Measurements from ENCODE around the gene PEMT. TPM values are rescaled to one million over a fixed set of nuclear protein-coding genes. Genes with fewer than 3 reads are reported as not detected.

PEMT gene
- total and polyA plus RNA-seq, 9 of the 15 experiments (the other 6 are each of a cell fraction or from before 2014, with no cell fraction given): 1.4 to 36.4 (median 13.6) TPM

GRCh38 chr17:17562146-17562511, 29.4 kb downstream of the PEMT start:
- Histone ChIP-seq H3K4me1 (replicated peaks in 1 of 2; ENCODE audit: control insufficient read depth in 2 of 2, insufficient read depth in 2 of 2, low read length in 2 of 2) (peaks cover 0 to 4% of the 10 kb centered on the region in 2 experiments; a peak in 1 of 5 replicates), H3K36me3 (ENCODE audit: control insufficient read depth, insufficient read depth, low read length) (no peaks in the 10 kb centered on the region), H3K9me3 (replicated peaks; ENCODE audit: control insufficient read depth, insufficient read depth, low read depth, low read length) (no peaks in the 10 kb centered on the region), H3K79me2 (ENCODE audit: control insufficient read depth, insufficient read depth, low read length) (no peaks in the 10 kb centered on the region), H3K4me3 (no peak overlapping the region), H3K9me1 (ENCODE audit: control insufficient read depth, insufficient read depth, low read length) (no peaks in the 10 kb centered on the region), H4K20me1 (replicated peaks; ENCODE audit: control insufficient read depth, insufficient read depth, low read length) (peaks cover 4% of the 10 kb centered on the region; the same call in 1 of the 2 replicates), H3K27me3 (ENCODE audit: control insufficient read depth in 2 of 2, insufficient read depth in 2 of 2, low read length in 2 of 2) (no peaks in the 10 kb centered on the region), H3K27ac (ENCODE audit: extremely low read depth, low read depth, low read length) (no peak overlapping the region), H2AFZ (ENCODE audit: low read depth, low read length) (no peak overlapping the region), H3K9ac (ENCODE audit: insufficient read depth in 1 of 2, low read depth in 2 of 2, low read length in 2 of 2) (peak overlapping the region in 1 of 2 experiments; percentile 58; a peak in 1 of 4 replicates), H3K4me2 (ENCODE audit: insufficient read depth, low read length) (no peak overlapping the region)
- BruUV-seq (replicated peaks): no TSS peak
- DNase-seq (ENCODE audit: extremely low read depth in 1 of 4, low spot score in 3 of 4) (no peak), ATAC-seq (no peak), FAIRE-seq (no peak)
- 56% methylated on average over 7 of the region's 15 CpGs for WGBS (ENCODE audit: insufficient coverage, low coverage, missing lambda C conversion rate)
- intact Hi-C loops (cut with micrococcal nuclease) (no loop called here), in situ Hi-C loops (cut with MboI) (loop anchor here (5.0 kb wide), 1 partner anchor 60 kb away; no protein-coding TSS in a partner anchor)
- no peak for TF ChIP-seq FOXK2 (conservative IDR thresholded peaks at IDR 0.05 in 1 of 2, IDR thresholded peaks at IDR 0.05 in 1 of 2; ENCODE audit: low read depth in 2 of 2)
- TF ChIP-seq ZNF395 (CRISPR knock-in tag; IDR thresholded peaks at IDR 0.05): no peak
- TF ChIP-seq ZNF644 (tag; IDR thresholded peaks at IDR 0.05; ENCODE audit: low read depth): no peak
- TF ChIP-seq TBP (optimal IDR thresholded peaks at IDR 0.05; ENCODE audit: low read depth, low read length): no peak
- TF ChIP-seq PKNOX1 (IDR thresholded peaks at IDR 0.05): no peak
- no peak for TF ChIP-seq COPS2 (conservative IDR thresholded peaks at IDR 0.05)
- TF ChIP-seq MAZ (CRISPR knock-in tag; conservative IDR thresholded peaks at IDR 0.05 in 1 of 2, IDR thresholded peaks at IDR 0.05 in 1 of 2): no peak
- no peak for TF ChIP-seq STAT5B (CRISPR knock-in tag; IDR thresholded peaks at IDR 0.05)
- no peak for TF ChIP-seq CBFA2T2 (conservative IDR thresholded peaks at IDR 0.05)
- no peak for TF ChIP-seq HNRNPL (IDR thresholded peaks at IDR 0.05; ENCODE audit: low read depth, low read length)
- no peak for TF ChIP-seq ARID4B (CRISPR knock-in tag; IDR thresholded peaks at IDR 0.05)
- no peak for TF ChIP-seq TCF3 (CRISPR knock-in tag; IDR thresholded peaks at IDR 0.05)
- TF ChIP-seq ASH1L (IDR thresholded peaks at IDR 0.05; ENCODE audit: borderline replicate concordance, low read depth, partially characterized antibody): no peak
- TF ChIP-seq SMAD1 (IDR thresholded peaks at IDR 0.05; ENCODE audit: low read depth, low read length, partially characterized antibody): no peak
- no peak for TF ChIP-seq ZNF408 (CRISPR knock-in tag; IDR thresholded peaks at IDR 0.05; ENCODE audit: low read depth)
- POLR2A ChIA-PET: no interaction called here
- CTCF ChIA-PET (ENCODE audit: low intra/inter-chr PET ratio): no interaction called here

All from K562 (cell line).